Gastroesophageal sphincter (tissue), 4 donors: ENCODE results near the gene CTU1. TPM values are rescaled to one million over a fixed set of nuclear protein-coding genes. Genes with fewer than 3 reads are reported as not detected.

Source experiments
- ATAC-seq: fragments of 150-250 bp; one replicate; pipeline ENCODE4 v1.9.1; 2016; ENCODE audit warnings: mild to moderate bottlenecking, moderate library complexity
- H3K27ac ChIP-seq, 4 donors: fragments of 200-600 bp; sonication (generic) in 3 of 4; 1 replicate in 3 of 4; 2 replicates in 1 of 4; pipeline ENCODE4 v1.5.1; 2016 to 2019
- H3K27me3 ChIP-seq: fragments of 200-600 bp; sonication (generic); one replicate; pipeline ENCODE4 v1.5.1; 2019
- H3K36me3 ChIP-seq, 2 donors: fragments of 200-600 bp; sonication (generic); one replicate each; pipeline ENCODE4 v1.5.1; 2019; ENCODE audit warnings: control low read depth in 1 of 2
- H3K4me1 ChIP-seq, 3 donors: fragments of 200-600 bp; sonication (generic); 1 replicate in 2 of 3; 2 replicates in 1 of 3; pipeline ENCODE4 v1.5.1; 2016 to 2019; ENCODE audit warnings: control low read depth in 2 of 3
- H3K4me3 ChIP-seq, 2 donors: fragments of 200-600 bp; sonication (generic); one replicate each; pipeline ENCODE4 v1.5.1; 2019; ENCODE audit warnings: mild to moderate bottlenecking in 1 of 2, moderate library complexity in 1 of 2
- H3K9me3 ChIP-seq, 3 donors: fragments of 200-600 bp; sonication (generic); one replicate each; pipeline ENCODE4 v1.5.1; 2017 to 2019; ENCODE audit warnings: control low read depth in 2 of 3
- EP300 ChIP-seq: sonication (generic); formaldehyde crosslinking; IDR thresholded peaks from one replicate; pipeline ENCODE4 v1.6.1; 2017; ENCODE audit warnings: antibody characterized with exemption, mild to moderate bottlenecking
- POLR2A ChIP-seq, 2 donors: fragments of 450-650 bp; IDR thresholded peaks; one replicate each; pipeline ENCODE4 v1.6.1; 2017; ENCODE audit warnings: antibody characterized with exemption in 2 of 2, mild to moderate bottlenecking in 2 of 2, moderate library complexity in 1 of 2
- POLR2AphosphoS5 ChIP-seq: sonication (generic); formaldehyde crosslinking; IDR thresholded peaks from one replicate; pipeline ENCODE4 v1.6.1; 2017; ENCODE audit warnings: antibody characterized with exemption
- WGBS, 2 donors: methylation state at CpG; one replicate each; pipeline ENCODE4 v1.1.5; 2018; ENCODE audit warnings: low coverage in 1 of 2; 5-methylcytosine and 5-hydroxymethylcytosine counted together
- total RNA-seq, 4 donors: library from RNA; depleted of rRNA; stranded (reverse); fragments of >200 nt; gene quantifications; one replicate each; pipeline ENCODE4 v1.1.0, GENCODE V29; 2016
- TF ChIP-seq, protein P1 (sequence below), 4 experiments: fragments of 200-600 bp in 2 of 4; fragments of 450-650 bp in 2 of 4; sonication (generic) in 1 of 4; IDR thresholded peaks; one replicate each; pipeline ENCODE4 v1.5.1; 2017 to 2019; ENCODE audit warnings: antibody characterized with exemption in 4 of 4, mild to moderate bottlenecking in 2 of 4, moderate library complexity in 2 of 4

Gene CTU1
- total RNA-seq, 4 donors from 2014 or later = 9.8 to 12.8 (median 11.4) TPM

DNA sequence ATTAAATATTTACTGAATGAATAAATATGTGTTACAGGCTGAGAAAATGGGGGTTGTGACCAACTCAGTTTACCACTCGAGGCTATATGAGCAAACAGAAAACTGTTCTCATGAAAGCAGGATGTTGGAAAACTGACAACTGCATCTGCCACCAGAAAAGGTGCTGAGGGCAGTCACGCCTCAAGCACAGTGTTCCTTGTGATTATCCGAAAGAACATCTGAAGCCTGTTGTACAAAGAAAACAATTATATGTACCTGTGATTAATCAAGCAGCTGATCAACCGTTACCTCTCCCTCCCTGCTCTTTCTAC lies 37.2 kb downstream of the CTU1 start:
- WGBS, 2 donors = 42 to 72% methylated on average over 3 to 4 of the region's 4 CpGs

DNA sequence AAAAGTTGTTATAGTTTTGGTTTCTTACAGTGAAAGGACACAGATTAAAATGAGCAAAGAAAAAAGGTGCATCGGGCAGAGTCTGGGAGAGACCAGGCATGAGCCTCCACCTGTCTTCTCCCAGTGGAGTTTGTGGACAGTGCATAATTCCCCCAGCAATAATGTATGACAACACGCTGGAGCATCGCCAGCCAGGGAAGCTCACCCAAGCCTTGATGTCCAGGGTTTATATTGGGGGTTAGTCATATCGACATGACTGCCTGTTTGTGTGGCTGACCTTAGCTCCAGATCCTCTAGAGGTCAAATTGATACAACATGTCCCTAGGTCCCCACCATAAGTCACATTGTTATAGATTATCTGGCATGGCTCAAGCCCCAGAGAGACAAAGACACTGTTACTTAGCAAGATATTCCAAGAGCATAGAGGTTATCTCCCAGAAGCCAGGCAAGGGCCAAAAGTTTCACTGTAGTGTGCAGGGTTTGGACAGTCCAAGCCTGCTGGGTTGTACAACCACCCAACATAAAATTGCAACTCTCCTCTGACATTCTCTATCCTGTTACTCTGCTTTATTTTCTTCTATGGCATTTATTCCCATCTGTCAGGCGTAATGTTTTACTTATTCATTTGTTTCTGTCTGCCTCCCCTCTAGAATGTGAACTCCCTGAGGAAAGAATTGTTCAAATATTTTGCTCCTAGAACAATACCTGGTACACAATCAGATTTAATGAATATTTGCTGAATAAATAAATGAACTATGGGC lies 37.7 kb downstream of the CTU1 start:
- H3K27ac ChIP-seq = no peak overlapping the region
- H3K36me3 ChIP-seq = no peaks in the 10 kb centered on the region
- TF ChIP-seq, protein P1, sequence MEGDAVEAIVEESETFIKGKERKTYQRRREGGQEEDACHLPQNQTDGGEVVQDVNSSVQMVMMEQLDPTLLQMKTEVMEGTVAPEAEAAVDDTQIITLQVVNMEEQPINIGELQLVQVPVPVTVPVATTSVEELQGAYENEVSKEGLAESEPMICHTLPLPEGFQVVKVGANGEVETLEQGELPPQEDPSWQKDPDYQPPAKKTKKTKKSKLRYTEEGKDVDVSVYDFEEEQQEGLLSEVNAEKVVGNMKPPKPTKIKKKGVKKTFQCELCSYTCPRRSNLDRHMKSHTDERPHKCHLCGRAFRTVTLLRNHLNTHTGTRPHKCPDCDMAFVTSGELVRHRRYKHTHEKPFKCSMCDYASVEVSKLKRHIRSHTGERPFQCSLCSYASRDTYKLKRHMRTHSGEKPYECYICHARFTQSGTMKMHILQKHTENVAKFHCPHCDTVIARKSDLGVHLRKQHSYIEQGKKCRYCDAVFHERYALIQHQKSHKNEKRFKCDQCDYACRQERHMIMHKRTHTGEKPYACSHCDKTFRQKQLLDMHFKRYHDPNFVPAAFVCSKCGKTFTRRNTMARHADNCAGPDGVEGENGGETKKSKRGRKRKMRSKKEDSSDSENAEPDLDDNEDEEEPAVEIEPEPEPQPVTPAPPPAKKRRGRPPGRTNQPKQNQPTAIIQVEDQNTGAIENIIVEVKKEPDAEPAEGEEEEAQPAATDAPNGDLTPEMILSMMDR (IDR thresholded peaks at IDR 0.05) = no peak
- no peak for TF ChIP-seq POLR2A (IDR thresholded peaks at IDR 0.05)
- H3K4me1 ChIP-seq = no peaks in the 10 kb centered on the region
- H3K4me3 ChIP-seq = no peak overlapping the region
- H3K27me3 ChIP-seq = peaks cover 62% of the 10 kb centered on the region
- no peak for ATAC-seq
- H3K9me3 ChIP-seq = peaks cover 0 to 23% (median 0%) of the 10 kb centered on the region in 3 donors
- WGBS, 2 donors = 40 to 65% methylated on average over 1 to 5 of the region's 5 CpGs

More for the DNA sequence above, 37.2 kb downstream of the CTU1 start:
- H3K27ac ChIP-seq = no peak overlapping the region
- no peak overlapping the region for H3K4me3 ChIP-seq
- H3K9me3 ChIP-seq = peaks cover 0 to 23% (median 0%) of the 10 kb centered on the region in 3 donors
- H3K36me3 ChIP-seq = no peaks in the 10 kb centered on the region
- no peaks in the 10 kb centered on the region for H3K4me1 ChIP-seq
- TF ChIP-seq POLR2AphosphoS5 (no peak), POLR2A (IDR thresholded peaks at IDR 0.05) (no peak)
- TF ChIP-seq, protein P1 (IDR thresholded peaks at IDR 0.05) = no peak
- peaks cover 62% of the 10 kb centered on the region for H3K27me3 ChIP-seq
- no peak for ATAC-seq

DNA sequence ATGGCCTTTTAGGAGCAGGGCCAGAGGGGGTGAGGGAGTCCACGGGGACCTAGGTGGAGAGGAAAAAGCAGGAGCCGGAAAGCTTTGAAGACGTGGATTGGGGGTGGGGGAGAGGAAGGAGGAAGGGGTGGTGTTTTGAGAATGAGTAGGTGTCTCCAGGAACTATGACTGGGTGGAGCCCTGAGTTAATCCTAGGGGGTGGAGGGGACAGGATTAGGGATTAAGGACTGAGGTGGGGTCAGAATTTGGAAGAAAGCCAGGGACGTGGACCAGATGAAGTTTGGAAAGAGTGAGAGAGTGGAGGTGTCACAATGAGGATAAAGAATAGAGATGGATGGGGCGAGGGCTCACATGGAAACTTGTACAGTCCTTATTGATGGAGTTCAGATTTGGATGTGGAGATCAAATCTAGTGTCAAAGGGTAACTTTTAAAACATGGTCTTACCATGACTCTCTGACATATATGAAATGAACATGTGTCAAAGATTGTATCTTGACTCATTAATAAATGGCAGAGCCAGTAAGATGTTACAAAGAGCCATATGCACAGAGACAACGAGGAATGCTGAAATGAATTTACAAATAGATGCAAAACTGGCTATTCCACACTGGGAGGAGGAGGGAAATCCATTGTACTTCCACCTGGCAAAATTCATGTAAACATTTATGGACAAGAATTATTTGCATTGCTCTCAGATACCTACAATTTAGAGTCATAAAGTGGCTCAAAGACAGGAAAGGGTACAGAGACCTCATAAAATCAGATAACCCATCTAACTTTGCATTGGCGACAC lies 41.6 kb downstream of the CTU1 start:
- Histone ChIP-seq H3K4me3 (no peak overlapping the region), H3K27ac (no peak overlapping the region), H3K9me3 (no peaks in the 10 kb centered on the region), H3K27me3 (peaks cover 68% of the 10 kb centered on the region), H3K4me1 (peaks cover 0 to 9% (median 0%) of the 10 kb centered on the region in 3 donors), H3K36me3 (no peaks in the 10 kb centered on the region)
- TF ChIP-seq, protein P1 (IDR thresholded peaks at IDR 0.05) = no peak
- no peak for TF ChIP-seq POLR2AphosphoS5
- TF ChIP-seq EP300 = no peak
- no peak for TF ChIP-seq POLR2A (IDR thresholded peaks at IDR 0.05)
- 39 to 55% methylated on average over 5 to 7 of the region's 7 CpGs for WGBS, 2 donors
- ATAC-seq = no peak

DNA sequence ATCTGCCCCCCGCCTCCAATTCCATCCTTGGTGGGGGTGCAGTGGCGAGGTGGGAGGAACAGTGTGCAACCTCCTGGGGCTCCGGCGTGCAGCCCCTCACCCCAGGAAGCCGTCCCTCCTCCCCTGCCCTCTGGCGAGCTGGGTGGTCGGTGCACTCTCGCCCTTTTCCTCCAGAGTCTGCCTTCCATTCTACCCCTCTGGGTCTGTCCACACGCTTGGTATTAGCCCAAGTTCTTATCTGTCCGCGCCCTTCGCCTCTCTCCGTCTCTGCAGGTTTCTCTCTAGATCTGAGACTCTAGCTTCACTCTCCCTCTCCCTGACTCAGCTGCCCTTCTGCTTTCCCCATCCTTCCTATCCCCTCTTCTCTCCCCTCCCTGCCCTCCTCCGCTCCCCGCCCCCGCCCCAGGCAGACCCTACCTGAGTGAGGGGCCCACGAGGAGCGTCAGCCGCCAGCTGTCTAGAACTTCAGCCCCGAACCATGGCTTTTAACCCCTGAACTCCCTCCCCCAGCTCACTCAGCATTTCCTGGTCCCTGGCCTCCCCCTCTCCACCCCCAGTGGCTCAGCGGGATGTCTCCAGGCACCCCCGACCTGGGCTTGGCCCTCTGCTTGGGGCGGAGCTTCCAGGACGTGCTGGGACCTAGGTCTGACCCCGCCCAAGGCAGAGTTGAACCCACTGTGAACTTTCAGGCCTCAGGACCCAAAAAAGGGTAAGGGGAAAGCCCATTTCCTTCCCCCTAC lies 42.8 kb downstream of the CTU1 start:
- no peak for ATAC-seq
- Histone ChIP-seq H3K27ac (no peak overlapping the region), H3K4me3 (peak overlapping the region in 1 of 2 donors; percentile 28), H3K4me1 (peaks cover 0 to 9% (median 0%) of the 10 kb centered on the region in 3 donors), H3K9me3 (no peaks in the 10 kb centered on the region), H3K36me3 (no peaks in the 10 kb centered on the region), H3K27me3 (peaks cover 72% of the 10 kb centered on the region)
- 1 to 11% methylated on average over 8 to 13 of the region's 25 CpGs for WGBS, 2 donors
- TF ChIP-seq POLR2A (IDR thresholded peaks at IDR 0.05) = no peak

DNA sequence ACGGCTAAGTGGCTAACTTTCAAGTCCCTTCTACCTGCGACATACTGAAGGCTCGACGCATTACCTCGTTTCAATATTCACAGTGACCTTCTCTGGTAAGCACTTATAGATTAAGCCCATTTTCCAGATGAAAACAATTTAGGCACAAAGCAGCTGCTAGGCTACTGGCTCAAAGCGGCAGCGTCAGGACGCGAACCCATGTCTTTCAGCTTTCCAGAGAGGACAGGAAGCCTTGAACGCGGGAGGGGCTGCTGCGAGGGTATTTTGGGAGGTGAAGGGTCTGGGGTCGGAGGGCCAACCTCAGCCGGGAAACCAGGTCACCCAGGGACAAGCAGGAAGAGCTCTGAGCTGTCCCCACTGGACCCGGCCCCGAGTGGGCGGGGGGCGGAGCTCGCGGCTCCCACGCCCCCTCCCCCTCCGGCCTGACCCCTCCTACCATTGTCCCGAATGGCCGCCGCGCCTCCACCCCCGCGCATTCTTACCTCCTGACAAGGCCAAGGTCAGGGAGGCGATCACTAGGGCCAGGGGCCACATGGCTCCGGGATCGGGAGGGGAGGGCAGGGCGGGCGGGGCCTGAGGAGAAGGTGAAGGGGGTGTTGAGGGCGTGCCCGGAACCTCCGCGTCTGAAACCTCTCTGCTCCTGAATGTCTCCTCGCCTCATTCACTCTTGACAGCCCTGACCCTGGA lies 43.5 kb downstream of the CTU1 start, which contains the start of gene KLK13:
TSS of gene KLK13 (minus strand) at position 559 of the 687 bp plus-strand sequence. CDS start at position 534, 25 bp downstream.
- H3K27ac ChIP-seq = no peak within 1 kb of the TSS
- no peaks in the 10 kb centered on the region for H3K36me3 ChIP-seq
- H3K4me3 ChIP-seq = peak within 1 kb of the TSS in 1 of 2 donors; percentile 28
- no peak for TF ChIP-seq POLR2A (IDR thresholded peaks at IDR 0.05)
- TF ChIP-seq POLR2AphosphoS5 = no peak
- TF ChIP-seq EP300 = no peak
- TF ChIP-seq, protein P1 (IDR thresholded peaks at IDR 0.05) = no peak
- no peak for ATAC-seq
- H3K9me3 ChIP-seq = no peaks in the 10 kb centered on the region
- H3K27me3 ChIP-seq = peaks cover 79% of the 10 kb centered on the region
- WGBS, 2 donors = 36% methylated on average over 11 of the region's 38 CpGs; no CpG with 5 or more reads in 1 of the 2 donors
- peaks cover 0 to 9% (median 0%) of the 10 kb centered on the region in 3 donors for H3K4me1 ChIP-seq
